ENCODE measurements around the gene GANC. TPM values are rescaled to one million over a fixed set of nuclear protein-coding genes. Genes with fewer than 3 reads are reported as not detected.
"Not testable (repeated sequence)": the region's sequence is repeated elsewhere in the genome, so short reads cannot be mapped to it uniquely, and the experiment has no call there.

GANC gene
- total and polyA plus RNA-seq, 8 donors, result 5.2 to 77.6 (median 12.1) TPM

- Histone ChIP-seq H3K27ac (no peak overlapping the region), H3K36me3 (peaks cover 9 to 46% (median 43%) of the 10 kb centered on the region in 4 donors), H3K4me3 (no peak overlapping the region), H3K9me3 (no peaks in the 10 kb centered on the region), H3K27me3 (no peaks in the 10 kb centered on the region), H3K4me1 (no peaks in the 10 kb centered on the region)
- WGBS, 5 donors, result 83 to 91% (median 87%) methylated on average over 1 of the region's 1 CpG
- no peak for TF ChIP-seq EP300 (IDR thresholded peaks at IDR 0.05)
- TF ChIP-seq POLR2A (IDR thresholded peaks at IDR 0.05), result no peak
- TF ChIP-seq CTCF (IDR thresholded peaks at IDR 0.05), result no peak
- TF ChIP-seq POLR2AphosphoS5 (IDR thresholded peaks at IDR 0.05), result no peak
- intact Hi-C loops (cut with DNase I; ENCODE audit: low total_unique reads), result no loop called here
- no peak for DNase-seq
These were observed 41.8 kb downstream of the GANC start for GRCh38 chr15:42314818-42315217.

GRCh38 chr15:42315521-42315920 lies 42.5 kb downstream of the GANC start:
- 69 to 88% (median 78%) methylated on average over 1 of the region's 1 CpG for WGBS, 5 donors

GRCh38 chr15:42316282-42316805 lies 43.3 kb downstream of the GANC start:
- DNase-seq; H3K4me1 ChIP-seq; H3K27ac ChIP-seq; intact Hi-C loops (cut with DNase I; ENCODE audit: low total_unique reads); H3K9me3 ChIP-seq; H3K27me3 ChIP-seq; H3K4me3 ChIP-seq: not testable (repeated sequence)
- 67 to 69% (median 67%) methylated on average over 11 of the region's 11 CpGs for WGBS, 5 donors
- peaks cover 0 to 34% (median 31%) of the 10 kb centered on the region in 4 donors for H3K36me3 ChIP-seq

More at GRCh38 chr15:42315521-42315920, 42.5 kb downstream of the GANC start:
- no peak for TF ChIP-seq CTCF (IDR thresholded peaks at IDR 0.05)
- TF ChIP-seq POLR2AphosphoS5 (IDR thresholded peaks at IDR 0.05), result no peak
- no peak for TF ChIP-seq EP300 (IDR thresholded peaks at IDR 0.05)
- TF ChIP-seq POLR2A (IDR thresholded peaks at IDR 0.05), result no peak
- no peaks in the 10 kb centered on the region for H3K27me3 ChIP-seq
- H3K27ac ChIP-seq, result no peak overlapping the region
- H3K36me3 ChIP-seq, result peaks cover 5 to 40% (median 36%) of the 10 kb centered on the region in 4 donors
- intact Hi-C loops (cut with DNase I; ENCODE audit: low total_unique reads), result no loop called here
- H3K9me3 ChIP-seq, result no peaks in the 10 kb centered on the region
- no peak for DNase-seq
- no peak overlapping the region for H3K4me3 ChIP-seq
- H3K4me1 ChIP-seq, result no peaks in the 10 kb centered on the region

- no peak overlapping the region for H3K27ac ChIP-seq
- no peak for DNase-seq
- H3K27me3 ChIP-seq, result no peaks in the 10 kb centered on the region
- no peaks in the 10 kb centered on the region for H3K9me3 ChIP-seq
- TF ChIP-seq EP300 (IDR thresholded peaks at IDR 0.05), result no peak
- WGBS, 5 donors, result 95 to 100% (median 98%) methylated on average over 2 of the region's 2 CpGs
- peaks cover 11 to 34% (median 24%) of the 10 kb centered on the region in 4 donors for H3K36me3 ChIP-seq
- no peak overlapping the region for H3K4me3 ChIP-seq
- H3K4me1 ChIP-seq, result no peaks in the 10 kb centered on the region
- intact Hi-C loops (cut with DNase I; ENCODE audit: low total_unique reads), result no loop called here
These were observed 46.2 kb downstream of the GANC start for GRCh38 chr15:42319206-42319605.

- intact Hi-C loops (cut with DNase I; ENCODE audit: low total_unique reads), result no loop called here
These were observed 51.3 kb downstream of the GANC start for GRCh38 chr15:42324308-42324707.

More at GRCh38 chr15:42324308-42324707, 51.3 kb downstream of the GANC start:
- Histone ChIP-seq H3K4me3 (no peak overlapping the region), H3K27me3 (no peaks in the 10 kb centered on the region), H3K36me3 (peaks cover 11 to 59% (median 46%) of the 10 kb centered on the region in 4 donors), H3K27ac (no peak overlapping the region), H3K4me1 (peaks cover 0 to 6% (median 0%) of the 10 kb centered on the region in 4 donors), H3K9me3 (no peaks in the 10 kb centered on the region)
- TF ChIP-seq EP300 (IDR thresholded peaks at IDR 0.05), result no peak
- no peak for TF ChIP-seq POLR2AphosphoS5 (IDR thresholded peaks at IDR 0.05)
- no peak for TF ChIP-seq POLR2A (IDR thresholded peaks at IDR 0.05)
- no peak for TF ChIP-seq CTCF (IDR thresholded peaks at IDR 0.05)
- no peak for DNase-seq
- 68 to 82% (median 77%) methylated on average over 4 of the region's 4 CpGs for WGBS, 5 donors

Data from stomach (tissue), 9 donors.